ENCODE results near the gene HOXD1.
A peak's percentile ranks its signal among the peaks of the same experiment; 100 is the strongest.

The HOXD1 gene

GRCh38 chr2:176164611-176165369 lies 23.7 kb upstream of the HOXD1 start:
- DNase-seq: no peak

GRCh38 chr2:176165370-176166050 lies 23.0 kb upstream of the HOXD1 start:
- no peak for DNase-seq

- DNase-seq: no peak
Observed at GRCh38 chr2:176166272-176166671, 22.2 kb upstream of the HOXD1 start.

- no peak for DNase-seq
Observed at GRCh38 chr2:176167398-176167797, 21.1 kb upstream of the HOXD1 start.

- no peak for DNase-seq
Observed at GRCh38 chr2:176169181-176169580, 19.3 kb upstream of the HOXD1 start.

GRCh38 chr2:176169711-176170110 lies 18.8 kb upstream of the HOXD1 start:
- no peak for DNase-seq

- no peak for DNase-seq
Observed at GRCh38 chr2:176170602-176171305, 17.7 kb upstream of the HOXD1 start.

- DNase-seq: peak in 15 of 58 donors; percentile 7 to 36 (median 16)
Observed at GRCh38 chr2:176171351-176172006, 17.0 kb upstream of the HOXD1 start.

GRCh38 chr2:176172007-176172894 lies 16.2 kb upstream of the HOXD1 start:
- DNase-seq: peak in 1 of 58 donors; percentile 10

GRCh38 chr2:176172895-176173566 lies 15.4 kb upstream of the HOXD1 start:
- no peak for DNase-seq

- no peak for DNase-seq
Observed at GRCh38 chr2:176173567-176174381, 14.7 kb upstream of the HOXD1 start.

GRCh38 chr2:176174382-176174823 lies 14.1 kb upstream of the HOXD1 start:
- DNase-seq: peak in 9 of 58 donors; percentile 5 to 52 (median 27)

GRCh38 chr2:176174824-176175708 lies 13.4 kb upstream of the HOXD1 start:
- DNase-seq: peak in 40 of 58 donors; percentile 8 to 81 (median 53)

- DNase-seq: peak in 9 of 58 donors; percentile 10 to 51 (median 20)
Observed at GRCh38 chr2:176175709-176176607, 12.5 kb upstream of the HOXD1 start.

GRCh38 chr2:176177580-176178037 lies 10.9 kb upstream of the HOXD1 start:
- DNase-seq: no peak

- DNase-seq: no peak
Observed at GRCh38 chr2:176178038-176178756, 10.3 kb upstream of the HOXD1 start.

Measured in anterior cingulate cortex (tissue), 58 donors.